Esophagus squamous epithelium (tissue), 4 donors: Measurements from ENCODE around the gene IL31RA.
A peak's percentile ranks its signal among the peaks of the same experiment; 100 is the strongest.

Experiments
- CTCF ChIP-seq, 6 experiments: fragments of 450-650 bp in 4 of 6; fragments of 200-600 bp in 2 of 6; sonication (generic) in 2 of 6; IDR thresholded peaks; one replicate each; pipeline ENCODE4 v1.5.1; 2016 to 2019; ENCODE audit warnings: antibody characterized with exemption in 6 of 6, mild to moderate bottlenecking in 4 of 6, moderate library complexity in 4 of 6
- POLR2A ChIP-seq, 4 donors: fragments of 450-650 bp; IDR thresholded peaks; one replicate each; pipeline ENCODE4 v1.6.1; 2017; ENCODE audit warnings: antibody characterized with exemption in 4 of 4, mild to moderate bottlenecking in 4 of 4, moderate library complexity in 3 of 4

GRCh38 chr5:55920784-55921183, 69.6 kb downstream of the IL31RA start:
- TF ChIP-seq CTCF (IDR thresholded peaks at IDR 0.05), result peak in 1 of 6 experiments; percentile 25
- TF ChIP-seq POLR2A (IDR thresholded peaks at IDR 0.05), result no peak
